ENCODE results near the gene NCEH1.

GRCh38 chr3:172690936-172691335, 19.9 kb downstream of the NCEH1 start:
- no peak for TF ChIP-seq CTCF (IDR thresholded peaks at IDR 0.05; ENCODE audit: low read depth, low read length, poor library complexity, severe bottlenecking)
- TF ChIP-seq EZH2phosphoT487 (IDR thresholded peaks at IDR 0.05; ENCODE audit: borderline replicate concordance, low read length): no peak

All from DOHH2 (cell line).